Measurements from ENCODE around the gene OR4M1.

DNA sequence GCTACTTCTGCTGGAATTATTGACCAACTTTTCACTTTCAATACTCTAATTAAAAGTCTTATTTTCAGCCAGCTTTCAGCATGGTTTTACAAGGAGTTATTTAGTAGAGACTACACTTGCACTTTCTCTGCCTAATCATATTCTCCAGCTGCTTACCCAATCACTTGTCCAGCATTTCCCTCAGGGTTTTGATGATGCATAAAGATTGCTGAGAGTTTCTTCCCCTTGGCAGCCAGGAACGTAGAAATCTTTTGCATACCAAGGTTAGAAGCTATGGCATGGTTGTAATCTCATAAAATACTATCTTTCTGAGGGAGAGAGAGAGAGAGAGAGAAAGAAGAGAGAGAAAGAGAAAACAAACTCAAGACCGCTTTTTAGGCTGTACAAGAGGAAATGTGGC, 19.1 kb upstream of the OR4M1 start:
- TF ChIP-seq, protein P1, sequence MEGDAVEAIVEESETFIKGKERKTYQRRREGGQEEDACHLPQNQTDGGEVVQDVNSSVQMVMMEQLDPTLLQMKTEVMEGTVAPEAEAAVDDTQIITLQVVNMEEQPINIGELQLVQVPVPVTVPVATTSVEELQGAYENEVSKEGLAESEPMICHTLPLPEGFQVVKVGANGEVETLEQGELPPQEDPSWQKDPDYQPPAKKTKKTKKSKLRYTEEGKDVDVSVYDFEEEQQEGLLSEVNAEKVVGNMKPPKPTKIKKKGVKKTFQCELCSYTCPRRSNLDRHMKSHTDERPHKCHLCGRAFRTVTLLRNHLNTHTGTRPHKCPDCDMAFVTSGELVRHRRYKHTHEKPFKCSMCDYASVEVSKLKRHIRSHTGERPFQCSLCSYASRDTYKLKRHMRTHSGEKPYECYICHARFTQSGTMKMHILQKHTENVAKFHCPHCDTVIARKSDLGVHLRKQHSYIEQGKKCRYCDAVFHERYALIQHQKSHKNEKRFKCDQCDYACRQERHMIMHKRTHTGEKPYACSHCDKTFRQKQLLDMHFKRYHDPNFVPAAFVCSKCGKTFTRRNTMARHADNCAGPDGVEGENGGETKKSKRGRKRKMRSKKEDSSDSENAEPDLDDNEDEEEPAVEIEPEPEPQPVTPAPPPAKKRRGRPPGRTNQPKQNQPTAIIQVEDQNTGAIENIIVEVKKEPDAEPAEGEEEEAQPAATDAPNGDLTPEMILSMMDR (IDR thresholded peaks at IDR 0.05), result no peak
- TF ChIP-seq POLR2A (IDR thresholded peaks at IDR 0.05), result no peak
